Transverse colon (tissue), 4 donors: ENCODE data around the gene MRPL14. TPM values are rescaled to one million over a fixed set of nuclear protein-coding genes. Genes with fewer than 3 reads are reported as not detected.

Source experiments
- DNase-seq: peaks from one replicate; pipeline ENCODE4 v3.0.0-alpha.2; 2019
- H3K27ac ChIP-seq, 4 donors: fragments of 200-600 bp; sonication (generic); 2 replicates each; pipeline ENCODE4 v1.5.1; 2016 to 2018; ENCODE audit warnings: inconsistent platforms in 4 of 4
- H3K27me3 ChIP-seq: fragments of 200-600 bp; sonication (generic); 2 replicates; pipeline ENCODE4 v1.5.1; 2017; ENCODE audit warnings: inconsistent platforms
- H3K36me3 ChIP-seq, 4 donors: fragments of 200-600 bp; sonication (generic); 2 replicates each; pipeline ENCODE4 v1.5.1; 2017 to 2019; ENCODE audit warnings: inconsistent platforms in 4 of 4
- H3K4me1 ChIP-seq, 4 donors: fragments of 200-600 bp; sonication (generic); 2 replicates each; pipeline ENCODE4 v1.5.1; 2017 to 2020; ENCODE audit warnings: inconsistent platforms in 4 of 4
- H3K4me3 ChIP-seq, 4 donors: fragments of 200-600 bp; sonication (generic); 1 replicate in 1 of 4; 2 replicates in 3 of 4; pipeline versions ENCODE4 v1.5.1 to v1.6.1; 2017 to 2019; ENCODE audit warnings: inconsistent platforms in 4 of 4
- H3K9me3 ChIP-seq, 2 donors: fragments of 200-600 bp; sonication (generic); 2 replicates each; pipeline ENCODE4 v1.5.1; 2017 to 2019; ENCODE audit warnings: inconsistent platforms in 2 of 2
- CTCF ChIP-seq, 5 experiments: fragments of 200-600 bp in 3 of 5; fragments of 450-650 bp in 2 of 5; sonication (generic) in 3 of 5; IDR thresholded peaks; 1 replicate in 2 of 5; 2 replicates in 3 of 5; pipeline ENCODE4 v1.5.1; 2016 to 2017; ENCODE audit warnings: antibody characterized with exemption in 5 of 5, inconsistent platforms in 3 of 5, mild to moderate bottlenecking in 2 of 5, moderate library complexity in 1 of 5
- EP300 ChIP-seq: sonication (generic); formaldehyde crosslinking; IDR thresholded peaks from one replicate; pipeline ENCODE4 v1.6.1; 2017; ENCODE audit warnings: antibody characterized with exemption, low read depth
- POLR2A ChIP-seq: fragments of 450-650 bp; IDR thresholded peaks from one replicate; pipeline ENCODE4 v1.6.1; 2016; ENCODE audit warnings: antibody characterized with exemption, mild to moderate bottlenecking, moderate library complexity
- POLR2AphosphoS5 ChIP-seq, 3 donors: sonication (generic); formaldehyde crosslinking; IDR thresholded peaks; one replicate each; pipeline ENCODE4 v1.6.1; 2016; ENCODE audit warnings: antibody characterized with exemption in 3 of 3
- WGBS, 2 donors: methylation state at CpG; one replicate each; pipeline ENCODE4 v1.1.5; 2018; ENCODE audit warnings: low coverage in 1 of 2; 5-methylcytosine and 5-hydroxymethylcytosine counted together
- in situ Hi-C, 4 donors: fragments of 200-750 bp; cut with MboI; loops; one replicate each; pipeline versions ENCODE4 v1.15.0 to v1.15.1; 2017; ENCODE audit warnings: low sequenced_read_pairs in 3 of 4, low pct_ligation_motif_present in 1 of 4, low pct_unique_long_range_greater_than_20kb in 1 of 4
- intact Hi-C: fragments of 100-400 bp; cut with DNase I; formaldehyde crosslinking; loops from one replicate; pipeline ENCODE4 v1.15.1; 2023; ENCODE audit warnings: low total_unique reads
- total RNA-seq, 4 donors: library from RNA; depleted of rRNA; stranded (reverse); fragments of >200 nt; gene quantifications; one replicate each; pipeline ENCODE4 v1.1.0, GENCODE V29; 2016

The MRPL14 gene
- total RNA-seq, 4 donors from 2014 or later = 15.5 to 54.6 (median 45.9) TPM

GRCh38 chr6:44072959-44073611 is 54.2 kb downstream of the MRPL14 start:
- peak overlapping the region; percentile 30 to 54 (median 36) for H3K4me3 ChIP-seq
- H3K36me3 ChIP-seq = no peaks in the 10 kb centered on the region
- peaks cover 15 to 50% (median 35%) of the 10 kb centered on the region in 4 donors for H3K4me1 ChIP-seq
- in situ Hi-C loops = loop anchor here in 1 of 4 donors (10.0 kb wide), 1 partner anchor 308 kb away; no protein-coding TSS in a partner anchor
- WGBS, 2 donors = 6% methylated on average over 15 of the region's 55 CpGs; no CpG with 5 or more reads in 1 of the 2 donors
- no peaks in the 10 kb centered on the region for H3K9me3 ChIP-seq
- intact Hi-C loops = no loop called here
- peak overlapping the region; percentile 34 to 82 (median 76) for H3K27ac ChIP-seq
- TF ChIP-seq POLR2AphosphoS5 (IDR thresholded peaks at IDR 0.05) (peak; percentile 6 to 28 (median 18)), EP300 (no peak)
- H3K27me3 ChIP-seq = peaks cover 3% of the 10 kb centered on the region
- peak; percentile 76 for DNase-seq

- Histone ChIP-seq H3K36me3 (no peaks in the 10 kb centered on the region), H3K4me1 (peaks cover 15 to 44% (median 35%) of the 10 kb centered on the region in 4 donors), H3K9me3 (no peaks in the 10 kb centered on the region), H3K27ac (peak overlapping the region; percentile 34 to 82 (median 76)), H3K27me3 (peaks cover 3% of the 10 kb centered on the region), H3K4me3 (peak overlapping the region in 2 of 4 donors; percentile 30 to 54)
- intact Hi-C loops (no loop called here), in situ Hi-C loops (loop anchor here in 1 of 4 donors (10.0 kb wide), 1 partner anchor 308 kb away; no protein-coding TSS in a partner anchor)
- DNase-seq = peak; percentile 49
- 67% methylated on average over 4 of the region's 4 CpGs; no CpG with 5 or more reads in 1 of the 2 donors for WGBS, 2 donors
- TF ChIP-seq POLR2A (no peak), EP300 (no peak), CTCF (IDR thresholded peaks at IDR 0.05) (no peak), POLR2AphosphoS5 (IDR thresholded peaks at IDR 0.05) (no peak)
Observed at GRCh38 chr6:44072452-44072958, 54.7 kb downstream of the MRPL14 start.

- WGBS, 2 donors = 82 to 84% methylated on average over 5 to 8 of the region's 8 CpGs
- Histone ChIP-seq H3K27me3 (peaks cover 3% of the 10 kb centered on the region), H3K27ac (peak overlapping the region in 3 of 4 donors; percentile 75 to 82 (median 78)), H3K9me3 (no peaks in the 10 kb centered on the region), H3K36me3 (no peaks in the 10 kb centered on the region), H3K4me1 (peaks cover 14 to 38% (median 31%) of the 10 kb centered on the region in 4 donors), H3K4me3 (no peak overlapping the region)
- intact Hi-C loops = no loop called here
- no peak for DNase-seq
- in situ Hi-C loops = loop anchor here in 1 of 4 donors (10.0 kb wide), 1 partner anchor 307 kb away; no protein-coding TSS in a partner anchor
- TF ChIP-seq POLR2AphosphoS5 (IDR thresholded peaks at IDR 0.05) (no peak), EP300 (no peak), CTCF (IDR thresholded peaks at IDR 0.05) (no peak), POLR2A (no peak)
Observed at GRCh38 chr6:44071670-44072451, 55.4 kb downstream of the MRPL14 start.

GRCh38 chr6:44068607-44069296 is 58.5 kb downstream of the MRPL14 start:
- intact Hi-C loops = no loop called here
- Histone ChIP-seq H3K27me3 (no peaks in the 10 kb centered on the region), H3K27ac (no peak overlapping the region), H3K4me3 (no peak overlapping the region), H3K9me3 (no peaks in the 10 kb centered on the region), H3K36me3 (no peaks in the 10 kb centered on the region), H3K4me1 (peaks cover 3 to 24% (median 17%) of the 10 kb centered on the region in 4 donors)
- no peak for TF ChIP-seq EP300
- TF ChIP-seq POLR2AphosphoS5 (IDR thresholded peaks at IDR 0.05) = no peak
- no peak for TF ChIP-seq CTCF (IDR thresholded peaks at IDR 0.05)
- no peak for TF ChIP-seq POLR2A
- 89 to 100% methylated on average over 2 to 5 of the region's 5 CpGs for WGBS, 2 donors
- in situ Hi-C loops = no loop called here
- DNase-seq = no peak
